HEK293T (cell line): ENCODE data around the gene RNF103.

ENCODE experiments used
- BHLHE40 ChIP-seq: fragments of 450-650 bp; IDR thresholded peaks from 2 replicates; pipeline ENCODE4 v1.6.1; 2016; ENCODE audit warnings: mild to moderate bottlenecking, moderate library complexity, borderline replicate concordance
- ELF4 ChIP-seq: fragments of 450-650 bp; IDR thresholded peaks from 2 replicates; pipeline ENCODE4 v1.6.1; 2017; ENCODE audit warnings: antibody characterized with exemption
- FOXA1 ChIP-seq: fragments of 450-650 bp; IDR thresholded peaks from 2 replicates; pipeline ENCODE4 v1.6.1; 2016; ENCODE audit warnings: mild to moderate bottlenecking
- FOXM1 ChIP-seq: fragments of 450-650 bp; IDR thresholded peaks from 2 replicates; pipeline ENCODE4 v1.6.1; 2017; ENCODE audit warnings: mild to moderate bottlenecking, borderline replicate concordance
- LEF1 ChIP-seq: fragments of 450-650 bp; IDR thresholded peaks from 2 replicates; pipeline ENCODE4 v1.6.1; 2017; ENCODE audit warnings: mild to moderate bottlenecking, borderline replicate concordance
- NFRKB ChIP-seq: fragments of 450-650 bp; IDR thresholded peaks from 2 replicates; pipeline ENCODE4 v1.6.1; 2016; ENCODE audit warnings: mild to moderate bottlenecking, moderate library complexity
- SUZ12 ChIP-seq: fragments of 450-650 bp; IDR thresholded peaks from 2 replicates; pipeline ENCODE4 v1.6.1; 2016; ENCODE audit warnings: mild to moderate bottlenecking
- TARDBP ChIP-seq: fragments of 450-650 bp; IDR thresholded peaks from 2 replicates; pipeline ENCODE4 v1.6.1; 2016

GRCh38 chr2:86650188-86650587, 26.5 kb upstream of the RNF103 start:
- TF ChIP-seq FOXA1 (no peak), TARDBP (no peak), FOXM1 (no peak), SUZ12 (no peak), NFRKB (no peak), BHLHE40 (no peak), LEF1 (no peak), ELF4 (no peak)
